H1 (cell line): ENCODE measurements around the gene NDUFAF8. TPM values are rescaled to one million over a fixed set of nuclear protein-coding genes. Genes with fewer than 3 reads are reported as not detected.

Experiments
- CTCF ChIA-PET: fragments of 300-600 bp; sonication (Branson Sonifier 250); formaldehyde crosslinking; loops from one replicate; lab custom pipeline; 2021; ENCODE audit not compliant: partially characterized antibody; lab: Charles Lee
- POLR2A ChIA-PET: fragments of 300-600 bp; sonication (Branson Sonifier 250); formaldehyde crosslinking; loops from one replicate; lab custom pipeline; 2021; ENCODE audit warnings: inconsistent platforms; ENCODE audit not compliant: partially characterized antibody; lab: Charles Lee
- DNase-seq, 2 experiments: peaks; one replicate each; pipeline versions ENCODE4 v3.0.0 to v3.0.0-alpha.2; 2010 to 2022; ENCODE audit warnings: low spot score in 2 of 2, low read depth in 1 of 2, mixed read lengths in 1 of 2
- FAIRE-seq: peaks from 2 replicates; lab custom pipeline; 2011; peaks lifted over from hg19 to GRCh38; lab: Jason Lieb, UNC
- H2AFZ ChIP-seq: 2 replicates; pipeline ENCODE4 v1.8.1; 2012; ENCODE audit warnings: low read length, inconsistent platforms
- H2AK5ac ChIP-seq: 2 replicates; pipeline ENCODE4 v1.6.1; 2013; ENCODE audit warnings: low read depth, low read length
- H2BK120ac ChIP-seq: replicated peaks from 2 replicates; pipeline ENCODE3; 2013; ENCODE audit warnings: low read depth, low read length, inconsistent platforms
- H2BK12ac ChIP-seq: 2 replicates; pipeline ENCODE4 v1.6.1; 2013; ENCODE audit warnings: low read depth, low read length
- H2BK15ac ChIP-seq: 2 replicates; pipeline ENCODE4 v1.6.1; 2013; ENCODE audit warnings: low read length
- H2BK20ac ChIP-seq: 2 replicates; pipeline ENCODE4 v1.6.1; 2013; ENCODE audit warnings: low read length
- H2BK5ac ChIP-seq: 2 replicates; pipeline ENCODE4 v1.6.1; 2013; ENCODE audit warnings: low read depth, low read length
- H3K14ac ChIP-seq: 2 replicates; pipeline ENCODE4 v1.6.1; 2013; ENCODE audit warnings: inconsistent platforms; ENCODE audit not compliant: insufficient read length
- H3K18ac ChIP-seq: 2 replicates; pipeline ENCODE4 v1.6.1; 2013; ENCODE audit warnings: low read length; ENCODE audit errors: extremely low read depth
- H3K23ac ChIP-seq: 2 replicates; pipeline ENCODE4 v1.6.1; 2013; ENCODE audit warnings: inconsistent platforms; ENCODE audit not compliant: insufficient read length
- H3K23me2 ChIP-seq: 2 replicates; pipeline ENCODE4 v1.6.1; 2013; ENCODE audit warnings: low read depth, low read length
- H3K27ac ChIP-seq: 2 replicates; pipeline ENCODE4 v1.6.1; 2011; ENCODE audit warnings: low read depth, low read length, inconsistent platforms
- H3K27me3 ChIP-seq, 4 experiments: replicated peaks in 1 of 4; 1 replicate in 1 of 4; 2 replicates in 3 of 4; pipeline versions ENCODE4 v1.6.1 to v1.8.1; 2011 to 2013; ENCODE audit warnings: low read length in 3 of 4, mild to moderate bottlenecking in 3 of 4, inconsistent platforms in 2 of 4, mixed read lengths in 2 of 4, moderate library complexity in 1 of 4; ENCODE audit not compliant: control insufficient read depth in 3 of 4, insufficient read depth in 3 of 4; ENCODE audit errors: extremely low read depth in 1 of 4
- H3K36me3 ChIP-seq, 4 experiments: 2 replicates each; pipeline versions ENCODE4 v1.6.1 to v1.8.1; 2011 to 2013; ENCODE audit warnings: mild to moderate bottlenecking in 4 of 4, low read length in 3 of 4, moderate library complexity in 2 of 4, control low read depth in 1 of 4, inconsistent platforms in 1 of 4; ENCODE audit not compliant: insufficient read depth in 4 of 4, control insufficient read depth in 2 of 4
- H3K4ac ChIP-seq: replicated peaks from 2 replicates; pipeline ENCODE3; 2013; ENCODE audit warnings: low read length, low read depth, mixed read lengths, inconsistent platforms; ENCODE audit not compliant: insufficient read length
- H3K4me1 ChIP-seq, 4 experiments: replicated peaks in 1 of 4; 1 replicate in 1 of 4; 2 replicates in 3 of 4; pipeline versions ENCODE4 v1.6.1 to v1.8.1; 2011 to 2013; ENCODE audit warnings: low read length in 3 of 4, inconsistent platforms in 2 of 4, mixed read lengths in 1 of 4; ENCODE audit not compliant: insufficient read depth in 4 of 4, control insufficient read depth in 3 of 4
- H3K4me2 ChIP-seq, 2 experiments: 2 replicates each; pipeline versions ENCODE4 v1.6.1 to v1.8.1; 2011 to 2013; ENCODE audit warnings: low read depth in 2 of 2, low read length in 2 of 2, control low read depth in 1 of 2, inconsistent platforms in 1 of 2, mild to moderate bottlenecking in 1 of 2; ENCODE audit not compliant: insufficient read depth in 1 of 2
- H3K4me3 ChIP-seq, 4 experiments: fragments of 200-600, 300-600 bp in 1 of 4; sonication (generic), shearing (Covaris generic), sonication (Bioruptor Twin) in 1 of 4; 2 replicates each; pipeline versions ENCODE4 v1.5.1 to v1.8.1; 2011 to 2016; ENCODE audit warnings: low read length in 4 of 4, low read depth in 3 of 4, control low read depth in 2 of 4, inconsistent platforms in 2 of 4, mild to moderate bottlenecking in 2 of 4, mixed read lengths in 1 of 4, moderate library complexity in 1 of 4; ENCODE audit not compliant: insufficient read depth in 2 of 4; ENCODE audit errors: extremely low read depth in 1 of 4
- H3K56ac ChIP-seq: replicated peaks from 2 replicates; pipeline ENCODE3; 2013; ENCODE audit warnings: low read depth, mild to moderate bottlenecking, mixed read lengths, low read length, inconsistent platforms; ENCODE audit not compliant: insufficient read length
- H3K79me1 ChIP-seq: 2 replicates; pipeline ENCODE4 v1.6.1; 2013; ENCODE audit warnings: low read depth, low read length, control low read depth
- H3K79me2 ChIP-seq, 2 experiments: 2 replicates each; pipeline versions ENCODE4 v1.6.1 to v1.8.1; 2012 to 2013; ENCODE audit warnings: low read length in 2 of 2, mild to moderate bottlenecking in 2 of 2, inconsistent platforms in 1 of 2; ENCODE audit not compliant: insufficient read depth in 2 of 2, control insufficient read depth in 1 of 2
- H3K9ac ChIP-seq, 4 experiments: replicated peaks in 1 of 4; 1 replicate in 1 of 4; 2 replicates in 3 of 4; pipeline versions ENCODE4 v1.6.1 to v1.8.1; 2011 to 2013; ENCODE audit warnings: low read depth in 3 of 4, low read length in 3 of 4, control low read depth in 2 of 4, mild to moderate bottlenecking in 2 of 4, moderate library complexity in 2 of 4, inconsistent platforms in 1 of 4; ENCODE audit errors: extremely low read depth in 1 of 4
- H3K9me3 ChIP-seq, 2 experiments: 2 replicates each; pipeline versions ENCODE4 v1.6.1 to v1.8.1; 2012 to 2013; ENCODE audit warnings: mild to moderate bottlenecking in 2 of 2, moderate library complexity in 2 of 2, control low read depth in 1 of 2, inconsistent platforms in 1 of 2, low read depth in 1 of 2, low read length in 1 of 2, mixed read lengths in 1 of 2; ENCODE audit not compliant: insufficient read depth in 2 of 2
- H4K20me1 ChIP-seq, 2 experiments: replicated peaks in 1 of 2; 2 replicates each; pipeline versions ENCODE3 to v1.8.1; 2011 to 2013; ENCODE audit warnings: inconsistent platforms in 2 of 2, low read length in 2 of 2, mild to moderate bottlenecking in 1 of 2; ENCODE audit not compliant: insufficient read depth in 2 of 2, control insufficient read depth in 1 of 2
- H4K5ac ChIP-seq: 2 replicates; pipeline ENCODE4 v1.6.1; 2013; ENCODE audit warnings: low read length, low read depth, mixed read lengths, inconsistent platforms; ENCODE audit not compliant: insufficient read length
- H4K8ac ChIP-seq: 2 replicates; pipeline ENCODE4 v1.8.0; 2013; ENCODE audit warnings: mild to moderate bottlenecking, moderate library complexity, low read length, inconsistent platforms; ENCODE audit not compliant: insufficient read depth; ENCODE audit errors: extremely low read depth
- H4K91ac ChIP-seq: replicated peaks from 2 replicates; pipeline ENCODE3; 2013; ENCODE audit warnings: low read length, mixed read lengths, inconsistent platforms; ENCODE audit not compliant: insufficient read length
- EZH2 ChIP-seq: fragments of 200-600 bp; sonication (generic); IDR thresholded peaks from 2 replicates; pipeline ENCODE4 v1.7.1; 2012; ENCODE audit warnings: low read depth, mild to moderate bottlenecking, moderate library complexity, low read length, inconsistent platforms; ENCODE audit not compliant: severe bottlenecking
- HDAC2 ChIP-seq, 2 experiments: fragments of 300-600 bp in 1 of 2; sonication (generic) in 1 of 2; IDR thresholded peaks; 2 replicates each; pipeline ENCODE4 v1.6.1; 2011 to 2012; ENCODE audit warnings: low read depth in 2 of 2, low read length in 2 of 2, mild to moderate bottlenecking in 2 of 2, moderate library complexity in 2 of 2, borderline replicate concordance in 1 of 2, inconsistent platforms in 1 of 2
- NRF1 ChIP-seq: IDR thresholded peaks from 2 replicates; pipeline ENCODE4 v1.6.1; 2011; ENCODE audit warnings: mild to moderate bottlenecking, low read depth, low read length, improper control_type of control experiment
- PHF8 ChIP-seq: fragments of 200-600 bp; sonication (generic); conservative IDR thresholded peaks from 2 replicates; pipeline ENCODE4 v1.7.1; 2012; ENCODE audit warnings: low read depth, mild to moderate bottlenecking, inconsistent platforms, low read length, moderate library complexity
- SP1 ChIP-seq: IDR thresholded peaks from 2 replicates; pipeline ENCODE4 v1.6.1; 2011; ENCODE audit warnings: low read depth, low read length
- TAF1 ChIP-seq: IDR thresholded peaks from 2 replicates; pipeline ENCODE4 v1.6.1; 2011; ENCODE audit warnings: mild to moderate bottlenecking, low read depth, low read length
- WGBS, 2 experiments: shearing (Covaris generic) in 1 of 2; methylation state at CpG; one replicate each; pipeline versions ENCODE4 v1.1.6 to v1.1.7; 2013 to 2015; ENCODE audit warnings: low lambda C conversion rate in 2 of 2, mixed read lengths in 2 of 2, inconsistent platforms in 1 of 2, low coverage in 1 of 2, missing lambda C conversion rate in 1 of 2; ENCODE audit not compliant: insufficient replicate concordance in 2 of 2, insufficient coverage in 1 of 2, insufficient read length in 1 of 2; ENCODE audit errors: extremely low coverage in 1 of 2, missing lambda C conversion rate in 1 of 2; 5-methylcytosine and 5-hydroxymethylcytosine counted together
- polyA plus RNA-seq, 7 experiments: library from polyadenylated mRNA; depleted of rRNA in 3 of 7; stranded (reverse) in 5 of 7; unstranded in 2 of 7; fragments of >200 nt in 5 of 7; fragments of 200-250 nt in 2 of 7; gene quantifications; 1 replicate in 5 of 7; 2 replicates in 1 of 7; 4 replicates in 1 of 7; pipeline versions ENCODE4 v1.2.1 to v1.2.3, GENCODE V29; 2011 to 2013; ENCODE audit warnings: missing spikeins in 2 of 7, mixed read lengths in 2 of 7
- total RNA-seq: library from RNA; stranded (reverse); fragmentation: NEBNext Ultra II Directional; extraction: Animal tissue kit (Norgen Biotek cat#: 25700); gene quantifications from 2 replicates; pipeline ENCODE4 v1.2.1, GENCODE V29; 2021
- TF ChIP-seq, protein P1 (sequence below): IDR thresholded peaks from 2 replicates; pipeline ENCODE4 v1.6.1; 2012; ENCODE audit warnings: low read length, inconsistent platforms
- TF ChIP-seq, protein P2 (sequence below): IDR thresholded peaks from 2 replicates; pipeline ENCODE4 v1.6.1; 2011; ENCODE audit warnings: low read depth, mild to moderate bottlenecking, low read length; ENCODE audit not compliant: insufficient read depth

NDUFAF8 gene
- total and polyA plus RNA-seq, 2 of the 8 experiments (the other 6 are each of a cell fraction or from before 2014, with no cell fraction given) = 48.9 to 91.1 TPM

DNA sequence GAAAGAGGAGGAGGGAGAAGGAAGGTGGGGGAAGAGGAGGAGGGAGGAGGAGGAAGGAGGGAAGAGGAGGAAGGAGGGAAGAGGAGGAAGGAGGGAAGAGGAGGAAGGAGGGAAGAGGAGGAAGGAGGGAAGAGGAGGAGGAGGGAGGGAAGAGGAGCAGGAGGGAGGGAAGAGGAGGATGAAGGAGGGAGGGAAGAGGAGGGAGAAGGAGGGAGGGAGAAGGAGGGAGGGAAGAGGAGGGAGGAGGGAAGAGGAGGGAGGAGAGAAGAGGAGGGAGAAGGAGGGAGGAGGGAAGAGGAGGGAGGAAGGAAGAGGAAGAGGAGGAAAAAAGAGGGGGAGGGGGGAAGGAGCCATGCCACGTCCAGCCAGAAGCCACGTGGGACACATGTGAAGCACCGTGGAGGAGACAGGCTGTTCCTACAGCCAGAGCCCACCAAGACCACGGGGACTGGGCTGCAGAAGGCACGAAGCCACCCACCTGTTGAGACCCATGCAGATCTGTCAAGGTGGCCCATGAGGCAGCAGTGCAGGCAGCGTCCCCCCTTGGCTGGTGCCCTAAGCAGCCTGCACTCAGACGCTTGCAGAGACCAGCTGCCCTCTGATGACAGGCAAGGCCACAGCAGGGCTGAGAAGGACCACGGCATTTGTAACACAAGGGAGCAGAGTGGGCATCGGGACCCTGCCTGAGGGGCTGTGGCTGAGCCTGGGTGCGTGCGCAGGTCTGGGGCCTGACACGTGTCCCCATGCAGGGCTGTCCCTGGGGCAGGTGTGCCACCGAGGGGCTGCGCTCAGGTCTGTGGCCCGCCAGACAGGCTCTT lies 10.3 kb downstream of the NDUFAF8 start:
- H2BK12ac ChIP-seq = 0 out of 2 replicates have a peak overlapping the region, but pooled peaks have one; percentile 60
- H3K36me3 ChIP-seq = no peaks in the 10 kb centered on the region; a peak in 1 of 8 replicates
- H2BK20ac ChIP-seq = no peak overlapping the region
- peaks cover 0 to 8% (median 1%) of the 10 kb centered on the region in 4 experiments; a peak in 2 of 7 replicates for H3K4me1 ChIP-seq
- no peak overlapping the region for H2BK15ac ChIP-seq
- no peak for DNase-seq
- no peak overlapping the region for H3K56ac ChIP-seq
- no peaks in the 10 kb centered on the region for H3K79me2 ChIP-seq
- H3K23me2 ChIP-seq = peaks cover 6% of the 10 kb centered on the region; the same call in 1 of the 2 replicates
- POLR2A ChIA-PET = interaction anchor here (0.6 to 1.6 kb wide), 4 partner anchors 11 to 259 kb away, joined by 3 to 4 read pairs (median 4); partner anchors contain the start of genes NDUFAF8 and TEPSIN
- H3K79me1 ChIP-seq = no peaks in the 10 kb centered on the region
- no peak overlapping the region for H4K91ac ChIP-seq
- no peak overlapping the region for H3K4me3 ChIP-seq
- H3K9ac ChIP-seq = no peak overlapping the region
- H2BK5ac ChIP-seq = no peak overlapping the region
- H3K14ac ChIP-seq = no peak overlapping the region
- no peak overlapping the region for H2AFZ ChIP-seq
- no peak overlapping the region for H3K23ac ChIP-seq
- WGBS, 2 experiments = 91% methylated on average over 15 of the region's 15 CpGs; no CpG with 5 or more reads in 1 of the 2 experiments
- H3K27ac ChIP-seq = no peak overlapping the region
- H3K4ac ChIP-seq = no peak overlapping the region
- H2BK120ac ChIP-seq = no peak overlapping the region
- no peak overlapping the region for H3K18ac ChIP-seq
- H3K4me2 ChIP-seq = no peak overlapping the region
- H4K8ac ChIP-seq = no peak overlapping the region
- CTCF ChIA-PET = interaction anchor here (0.6 to 1.2 kb wide), 4 partner anchors 9 to 180 kb away, joined by 3 read pairs; no protein-coding TSS in a partner anchor
- H2AK5ac ChIP-seq = no peak overlapping the region
- peaks cover 0 to 15% of the 10 kb centered on the region in 2 experiments for H4K20me1 ChIP-seq
- no peak overlapping the region for H4K5ac ChIP-seq
- H3K27me3 ChIP-seq = no peaks in the 10 kb centered on the region
- peak; percentile 87 for FAIRE-seq
- H3K9me3 ChIP-seq = no peaks in the 10 kb centered on the region
- TF ChIP-seq, protein P1, sequence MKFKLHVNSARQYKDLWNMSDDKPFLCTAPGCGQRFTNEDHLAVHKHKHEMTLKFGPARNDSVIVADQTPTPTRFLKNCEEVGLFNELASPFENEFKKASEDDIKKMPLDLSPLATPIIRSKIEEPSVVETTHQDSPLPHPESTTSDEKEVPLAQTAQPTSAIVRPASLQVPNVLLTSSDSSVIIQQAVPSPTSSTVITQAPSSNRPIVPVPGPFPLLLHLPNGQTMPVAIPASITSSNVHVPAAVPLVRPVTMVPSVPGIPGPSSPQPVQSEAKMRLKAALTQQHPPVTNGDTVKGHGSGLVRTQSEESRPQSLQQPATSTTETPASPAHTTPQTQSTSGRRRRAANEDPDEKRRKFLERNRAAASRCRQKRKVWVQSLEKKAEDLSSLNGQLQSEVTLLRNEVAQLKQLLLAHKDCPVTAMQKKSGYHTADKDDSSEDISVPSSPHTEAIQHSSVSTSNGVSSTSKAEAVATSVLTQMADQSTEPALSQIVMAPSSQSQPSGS = no peak
- TF ChIP-seq EZH2 (no peak), PHF8 (no peak), NRF1 (no peak), TAF1 (no peak), HDAC2 (IDR thresholded peaks at IDR 0.05; ENCODE audit: borderline replicate concordance in 1 of 2, low read depth in 2 of 2, low read length in 2 of 2) (no peak), SP1 (no peak)
- TF ChIP-seq, protein P2, sequence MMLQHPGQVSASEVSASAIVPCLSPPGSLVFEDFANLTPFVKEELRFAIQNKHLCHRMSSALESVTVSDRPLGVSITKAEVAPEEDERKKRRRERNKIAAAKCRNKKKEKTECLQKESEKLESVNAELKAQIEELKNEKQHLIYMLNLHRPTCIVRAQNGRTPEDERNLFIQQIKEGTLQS = no peak
